NCI-H524 treated with DMSO at 0.1 percent for 48 hours (cell line): ENCODE results near the gene OR4C3.
"Not testable (repeated sequence)": the region's sequence is repeated elsewhere in the genome, so short reads cannot be mapped to it uniquely, and the experiment has no call there.

ENCODE experiments used
- DNase-seq: peaks from one replicate; lab custom pipeline; 2025; lab: John Stamatoyannopoulos, UW

OR4C3 gene

GRCh38 chr11:48324620-48325019 lies at the start of gene OR4C3:
Gene OR4C3 (plus strand): TSS chr11:48324920. CDS start chr11:48325022, 102 bp downstream.
- DNase-seq: not testable (repeated sequence)

DNA sequence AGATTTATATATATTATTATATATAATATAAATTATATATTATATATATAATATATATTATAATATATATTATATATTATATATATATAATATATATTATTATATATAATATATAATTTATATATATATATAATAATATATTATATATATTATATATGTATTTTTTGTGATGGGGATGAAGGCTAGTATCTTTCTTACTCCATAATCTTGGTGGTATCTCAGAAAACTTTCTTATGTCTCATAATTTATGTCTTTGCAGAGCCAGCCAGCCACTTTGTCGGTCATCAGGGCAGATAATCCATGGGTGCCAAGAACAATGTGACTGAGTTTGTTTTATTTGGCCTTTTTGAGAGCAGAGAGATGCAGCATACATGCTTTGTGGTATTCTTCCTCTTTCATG lies 18.8 kb upstream of the OR4C3 start, which contains the start of gene OR4S1:
TSS of gene OR4S1 (plus strand) at position 301 of the 400 bp plus-strand sequence. CDS start at position 301, 0 bp downstream.
- no peak for DNase-seq

DNA sequence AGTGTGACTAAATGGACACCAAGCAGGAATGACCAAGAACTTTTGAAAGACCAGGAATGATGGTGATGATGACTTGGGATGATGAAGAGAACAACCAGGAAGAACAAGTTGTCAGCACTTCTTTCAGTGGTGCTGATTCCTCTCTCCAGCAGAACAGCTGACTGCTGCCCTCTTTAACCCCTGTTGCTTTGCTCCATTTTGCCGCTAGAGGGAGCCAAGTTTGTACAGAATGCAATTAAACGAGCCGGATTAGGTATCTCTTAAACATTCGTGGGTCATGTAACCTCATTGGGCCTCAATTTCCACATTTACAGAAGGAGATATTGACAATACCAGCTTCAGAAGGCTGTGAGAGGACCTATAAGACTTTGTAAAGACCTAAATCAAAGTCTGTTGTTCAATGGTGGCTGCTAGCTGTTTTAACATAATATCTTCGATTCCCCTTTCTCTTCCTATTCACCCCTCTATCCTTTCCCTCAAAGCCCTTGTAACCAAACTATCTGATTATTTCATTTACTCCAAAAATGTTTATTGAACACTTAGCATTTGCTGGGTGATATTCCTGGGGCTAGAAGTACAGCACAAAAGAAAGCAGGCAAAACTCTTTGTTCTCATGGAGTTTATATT lies 16.8 kb upstream of the OR4C3 start:
- peak; percentile 1 for DNase-seq

DNA sequence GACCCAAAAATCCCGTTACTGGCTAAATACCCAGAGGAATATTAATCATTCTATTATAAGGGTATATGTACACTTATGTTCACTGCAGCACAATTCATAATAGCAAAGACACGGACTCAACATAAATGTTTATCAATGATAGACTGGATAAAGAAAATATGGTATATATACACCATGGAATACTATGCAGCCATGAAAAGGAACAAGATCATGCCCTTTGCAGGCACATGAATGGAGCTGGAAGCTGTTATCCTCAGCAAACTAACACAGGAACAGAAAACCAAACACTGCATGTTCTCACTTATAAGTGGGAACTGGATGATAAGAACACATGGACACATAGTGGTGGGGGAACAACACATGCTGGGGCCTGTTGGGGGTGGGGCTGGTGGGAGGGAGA lies 11.1 kb upstream of the OR4C3 start:
- DNase-seq: not testable (repeated sequence)

DNA sequence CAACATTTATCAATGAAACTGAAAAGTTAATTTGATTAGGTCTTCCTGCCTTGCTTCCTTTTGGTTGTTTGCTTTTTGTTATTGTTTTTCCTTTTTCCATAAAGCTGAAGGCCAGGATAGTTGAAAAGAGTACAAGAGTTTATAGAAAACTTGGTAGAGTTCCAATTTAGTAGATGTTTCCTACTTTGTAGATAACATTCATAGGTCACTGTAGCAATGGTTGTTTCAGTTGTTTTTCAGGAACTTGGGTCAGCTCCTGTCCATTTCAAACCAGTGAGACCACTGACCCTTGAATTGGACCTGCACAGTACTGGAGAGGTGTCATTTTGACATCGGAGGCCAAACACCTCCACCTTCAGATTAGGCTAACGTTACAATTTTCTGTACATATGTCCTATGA lies 4.9 kb upstream of the OR4C3 start:
- not testable (repeated sequence) for DNase-seq

- DNase-seq: no peak
These were observed 16.7 kb downstream of the OR4C3 start for GRCh38 chr11:48341466-48341865.

DNA sequence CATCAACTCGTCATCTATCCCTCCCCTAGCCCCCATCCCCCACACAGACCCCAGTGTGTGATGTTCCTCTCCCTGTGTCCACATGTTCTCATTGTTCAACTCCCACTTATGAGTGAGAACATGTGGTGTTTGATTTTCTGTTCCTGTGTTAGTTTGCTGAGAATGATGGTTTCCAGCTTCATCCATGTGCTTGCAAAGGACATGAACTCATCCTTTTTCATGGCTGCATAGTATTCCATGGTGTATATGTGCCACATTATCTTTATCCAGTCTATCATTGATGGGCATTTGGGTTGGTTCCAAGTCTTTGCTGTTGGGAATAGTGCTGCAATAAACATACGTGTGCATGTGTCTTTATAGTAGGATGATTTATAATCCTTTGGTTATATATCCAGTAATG lies 17.8 kb downstream of the OR4C3 start:
- not testable (repeated sequence) for DNase-seq

- DNase-seq: not testable (repeated sequence)
These were observed 21.6 kb downstream of the OR4C3 start for GRCh38 chr11:48346286-48346685.

- no peak for DNase-seq
These were observed 29.3 kb downstream of the OR4C3 start for GRCh38 chr11:48354013-48354412.

- DNase-seq: no peak
These were observed 30.0 kb downstream of the OR4C3 start for GRCh38 chr11:48354677-48355076.

DNA sequence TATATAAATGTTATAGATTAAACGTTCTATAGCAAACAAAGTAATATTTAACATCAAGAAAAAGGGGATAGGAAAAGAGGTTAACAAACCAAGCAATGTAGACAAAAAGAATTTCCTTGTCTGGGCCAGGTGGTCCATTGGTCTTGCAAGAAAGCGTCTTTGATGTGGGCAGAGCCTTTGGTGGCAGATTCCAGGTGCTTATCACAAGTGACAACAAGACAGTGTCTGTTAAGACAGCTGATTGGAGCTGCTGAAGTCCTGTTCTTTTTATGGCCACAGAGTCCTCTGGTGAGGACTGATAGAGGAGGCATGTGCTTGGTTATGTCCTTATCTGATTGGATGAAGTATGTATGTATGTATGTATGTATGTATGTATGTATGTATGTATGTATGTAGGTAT lies 36.6 kb downstream of the OR4C3 start:
- not testable (repeated sequence) for DNase-seq

- no peak for DNase-seq
These were observed 41.6 kb downstream of the OR4C3 start, which contains the start of gene OR4C5 for GRCh38 chr11:48366365-48366764. Gene OR4C5 (minus strand): TSS chr11:48366465. CDS start chr11:48366465, 0 bp downstream.
